OCI-LY1 (cell line): ENCODE measurements around the gene GPR160.
A peak's percentile ranks its signal among the peaks of the same experiment; 100 is the strongest.
"Not testable (repeated sequence)": the region's sequence is repeated elsewhere in the genome, so short reads cannot be mapped to it uniquely, and the experiment has no call there.

Experiments used
- H2AFZ ChIP-seq: fragments of 200-600 bp; sonication (generic), shearing (Covaris generic); 2 replicates; pipeline ENCODE4 v1.6.0; 2014; ENCODE audit warnings: antibody characterized with exemption, mild to moderate bottlenecking, low read length
- H3F3A ChIP-seq: fragments of 200-600 bp; sonication (generic), shearing (Covaris generic); 2 replicates; pipeline ENCODE4 v1.6.0; 2014; ENCODE audit warnings: mild to moderate bottlenecking, antibody characterized with exemption, low read length, moderate library complexity; ENCODE audit not compliant: insufficient read depth
- H3K27ac ChIP-seq: fragments of 200-600 bp; sonication (generic); 2 replicates; pipeline ENCODE4 v1.5.1; 2014; ENCODE audit warnings: low read length, mixed run types, mild to moderate bottlenecking, low read depth; ENCODE audit not compliant: poor library complexity, severe bottlenecking
- H3K27me3 ChIP-seq: fragments of 200-600 bp; sonication (generic); 2 replicates; pipeline ENCODE4 v1.6.0; 2014; ENCODE audit warnings: antibody characterized with exemption, mild to moderate bottlenecking, low read length, moderate library complexity; ENCODE audit not compliant: insufficient read depth
- H3K36me3 ChIP-seq: fragments of 200-600 bp; sonication (generic); 2 replicates; pipeline ENCODE4 v1.6.1; 2014; ENCODE audit warnings: mild to moderate bottlenecking, antibody characterized with exemption, low read length, moderate library complexity, mixed read lengths; ENCODE audit not compliant: insufficient read depth
- H3K4me1 ChIP-seq: fragments of 200-600 bp; sonication (generic); 2 replicates; pipeline ENCODE4 v1.5.1; 2014; ENCODE audit warnings: mild to moderate bottlenecking, low read length, moderate library complexity; ENCODE audit not compliant: insufficient read depth, severe bottlenecking
- H3K4me2 ChIP-seq: fragments of 200-600 bp; sonication (generic), shearing (Covaris generic); 2 replicates; pipeline ENCODE4 v1.6.1; 2014; ENCODE audit warnings: low read length
- H3K4me3 ChIP-seq: fragments of 200-600 bp; sonication (generic); 2 replicates; pipeline ENCODE4 v1.5.1; 2014; ENCODE audit warnings: low read length, low read depth, mild to moderate bottlenecking, mixed read lengths; ENCODE audit not compliant: poor library complexity, severe bottlenecking
- H3K79me2 ChIP-seq: fragments of 200-600 bp; shearing (Covaris generic); 2 replicates; pipeline ENCODE4 v1.6.1; 2016; ENCODE audit warnings: mixed run types, low read length, mixed read lengths; ENCODE audit not compliant: insufficient read depth
- H3K9ac ChIP-seq: fragments of 200-600 bp; sonication (generic), shearing (Covaris generic); 2 replicates; pipeline ENCODE4 v1.6.1; 2014; ENCODE audit warnings: mild to moderate bottlenecking, low read length, mixed read lengths
- H3K9me2 ChIP-seq: fragments of 200-600 bp; sonication (generic), shearing (Covaris generic); 2 replicates; pipeline ENCODE4 v1.6.1; 2014; ENCODE audit warnings: low read depth, mild to moderate bottlenecking, low read length, mixed read lengths
- H3K9me3 ChIP-seq: fragments of 200-600 bp; shearing (Covaris generic); 2 replicates; pipeline ENCODE4 v1.6.1; 2014; ENCODE audit warnings: low read length, mixed read lengths
- H4K20me1 ChIP-seq: fragments of 200-600 bp; sonication (generic), shearing (Covaris generic); 2 replicates; pipeline ENCODE4 v1.6.0; 2016; ENCODE audit warnings: mild to moderate bottlenecking, low read length; ENCODE audit not compliant: insufficient read depth
- EZH2 ChIP-seq: fragments of 200-600 bp; sonication (generic), shearing (Covaris generic); IDR thresholded peaks from 2 replicates; pipeline ENCODE4 v1.8.0; 2017; ENCODE audit warnings: borderline replicate concordance, mixed run types, mild to moderate bottlenecking, antibody characterized with exemption, low read length, moderate library complexity, mixed read lengths
- TF ChIP-seq, protein P1 (sequence below): fragments of 200-600 bp; sonication (generic), shearing (Covaris generic); IDR thresholded peaks from 2 replicates; pipeline ENCODE4 v1.5.1; 2017; ENCODE audit warnings: mild to moderate bottlenecking, antibody characterized with exemption, low read length, moderate library complexity, mixed read lengths

GPR160 gene

DNA sequence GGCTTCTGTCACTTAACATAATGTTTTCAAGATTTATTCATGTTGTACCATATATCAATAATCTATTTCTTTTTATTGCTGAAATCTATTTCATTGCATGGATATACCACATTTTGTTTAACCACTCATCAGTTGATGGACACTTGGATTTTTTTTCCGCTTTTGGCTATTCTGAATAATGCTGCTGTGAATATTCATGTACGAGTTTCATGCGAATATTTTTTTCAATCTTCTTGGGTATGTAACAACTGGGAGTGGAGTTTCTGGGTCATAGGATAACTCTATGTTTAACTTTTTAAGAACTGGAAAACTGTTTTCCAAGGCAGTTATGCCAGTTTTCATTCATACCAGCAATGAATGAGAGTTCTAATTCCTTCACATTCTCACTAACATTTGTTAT is 21.7 kb upstream of the GPR160 start:
- Histone ChIP-seq H3K27me3 (no peaks in the 10 kb centered on the region), H3K36me3 (no peaks in the 10 kb centered on the region), H3K4me2 (no peak overlapping the region), H3K9ac (no peak overlapping the region), H3K4me3 (no peak overlapping the region), H3F3A (peaks cover 3% of the 10 kb centered on the region; the same call in 1 of the 2 replicates), H2AFZ (no peak overlapping the region), H4K20me1 (no peaks in the 10 kb centered on the region), H3K4me1 (peaks cover 13% of the 10 kb centered on the region), H3K9me3 (no peaks in the 10 kb centered on the region), H3K79me2 (no peaks in the 10 kb centered on the region), H3K27ac (no peak overlapping the region), H3K9me2 (no peaks in the 10 kb centered on the region)
- TF ChIP-seq EZH2 = no peak
- TF ChIP-seq, protein P1, sequence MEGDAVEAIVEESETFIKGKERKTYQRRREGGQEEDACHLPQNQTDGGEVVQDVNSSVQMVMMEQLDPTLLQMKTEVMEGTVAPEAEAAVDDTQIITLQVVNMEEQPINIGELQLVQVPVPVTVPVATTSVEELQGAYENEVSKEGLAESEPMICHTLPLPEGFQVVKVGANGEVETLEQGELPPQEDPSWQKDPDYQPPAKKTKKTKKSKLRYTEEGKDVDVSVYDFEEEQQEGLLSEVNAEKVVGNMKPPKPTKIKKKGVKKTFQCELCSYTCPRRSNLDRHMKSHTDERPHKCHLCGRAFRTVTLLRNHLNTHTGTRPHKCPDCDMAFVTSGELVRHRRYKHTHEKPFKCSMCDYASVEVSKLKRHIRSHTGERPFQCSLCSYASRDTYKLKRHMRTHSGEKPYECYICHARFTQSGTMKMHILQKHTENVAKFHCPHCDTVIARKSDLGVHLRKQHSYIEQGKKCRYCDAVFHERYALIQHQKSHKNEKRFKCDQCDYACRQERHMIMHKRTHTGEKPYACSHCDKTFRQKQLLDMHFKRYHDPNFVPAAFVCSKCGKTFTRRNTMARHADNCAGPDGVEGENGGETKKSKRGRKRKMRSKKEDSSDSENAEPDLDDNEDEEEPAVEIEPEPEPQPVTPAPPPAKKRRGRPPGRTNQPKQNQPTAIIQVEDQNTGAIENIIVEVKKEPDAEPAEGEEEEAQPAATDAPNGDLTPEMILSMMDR = no peak

DNA sequence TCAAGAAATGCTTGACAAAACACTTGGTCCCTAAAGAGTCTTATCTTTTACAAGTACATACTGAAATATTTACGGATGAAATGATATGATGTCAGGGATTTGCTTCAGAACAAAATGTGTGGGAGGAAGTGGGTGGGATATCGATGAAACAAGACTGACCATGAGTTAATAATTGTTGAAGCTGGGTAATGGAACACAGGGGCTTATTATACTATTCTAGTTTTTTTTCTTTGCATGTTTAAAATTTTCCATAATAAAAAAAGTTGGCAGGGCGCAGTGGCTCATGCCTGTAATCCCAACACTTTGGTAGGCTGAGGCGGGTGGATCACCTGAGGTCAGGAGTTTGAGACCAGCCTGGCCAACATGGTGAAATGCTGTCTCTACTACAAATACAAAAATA is 18.5 kb upstream of the GPR160 start:
- not testable (repeated sequence) for H3K4me3 ChIP-seq, H3K36me3 ChIP-seq, H3K9me2 ChIP-seq, H3K79me2 ChIP-seq, H3K9me3 ChIP-seq, H2AFZ ChIP-seq, H3K27me3 ChIP-seq, H3K27ac ChIP-seq, H3K4me1 ChIP-seq, H3K4me2 ChIP-seq, H3K9ac ChIP-seq, H4K20me1 ChIP-seq, H3F3A ChIP-seq

DNA sequence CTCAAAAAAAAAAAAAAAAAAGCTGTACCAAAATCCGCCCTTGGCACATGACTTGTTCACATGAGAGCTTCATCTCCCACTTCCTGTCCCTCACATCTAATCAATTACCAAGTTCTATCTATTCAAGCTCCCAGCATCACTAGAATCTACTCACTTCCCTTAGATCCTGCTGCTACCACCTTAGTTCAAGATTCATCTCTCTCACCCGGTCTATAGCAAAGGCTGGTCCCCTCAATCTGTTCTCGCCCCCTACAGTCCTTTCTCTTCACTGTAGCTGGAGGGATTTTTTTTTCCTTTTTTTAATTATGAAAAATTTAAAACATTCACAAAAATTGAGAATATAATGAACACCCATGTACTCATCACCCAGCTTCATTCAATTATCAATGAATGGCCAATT is 16.7 kb upstream of the GPR160 start:
- Histone ChIP-seq H4K20me1 (no peaks in the 10 kb centered on the region), H2AFZ (no peak overlapping the region), H3K27me3 (no peaks in the 10 kb centered on the region), H3K4me1 (no peaks in the 10 kb centered on the region), H3F3A (no peaks in the 10 kb centered on the region), H3K4me3 (no peak overlapping the region), H3K27ac (no peak overlapping the region), H3K36me3 (no peaks in the 10 kb centered on the region), H3K79me2 (no peaks in the 10 kb centered on the region), H3K4me2 (no peak overlapping the region), H3K9me2 (no peaks in the 10 kb centered on the region), H3K9ac (no peak overlapping the region), H3K9me3 (no peaks in the 10 kb centered on the region)
- no peak for TF ChIP-seq EZH2
- TF ChIP-seq, protein P1 = peak; percentile 82

DNA sequence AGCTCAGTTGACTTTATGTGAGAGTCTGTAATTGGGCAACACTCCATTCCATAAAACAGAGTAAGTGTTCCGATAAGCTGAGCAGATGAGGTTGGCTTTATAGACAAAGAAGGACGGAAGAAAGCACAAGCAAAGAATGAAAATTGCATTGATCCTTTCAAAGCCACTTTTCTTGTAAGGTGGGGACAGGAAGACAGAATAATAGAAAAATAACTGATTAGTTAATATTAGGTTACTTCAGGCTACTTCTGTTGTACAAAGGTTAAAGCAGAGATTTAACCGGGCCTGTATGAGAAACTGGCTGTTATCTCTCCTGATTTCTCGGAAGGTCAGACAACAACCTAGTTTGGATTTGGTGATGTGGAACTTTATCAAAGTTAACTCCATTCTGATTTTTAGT is 15.5 kb upstream of the GPR160 start:
- Histone ChIP-seq H3K27me3 (no peaks in the 10 kb centered on the region), H3K9me3 (no peaks in the 10 kb centered on the region), H2AFZ (no peak overlapping the region), H3K4me2 (no peak overlapping the region), H3K4me1 (peaks cover 2% of the 10 kb centered on the region), H3K36me3 (no peaks in the 10 kb centered on the region), H3K79me2 (no peaks in the 10 kb centered on the region), H3K4me3 (no peak overlapping the region), H3K27ac (no peak overlapping the region), H3K9ac (no peak overlapping the region), H4K20me1 (no peaks in the 10 kb centered on the region), H3F3A (no peaks in the 10 kb centered on the region), H3K9me2 (no peaks in the 10 kb centered on the region)
- TF ChIP-seq, protein P1 = no peak
- no peak for TF ChIP-seq EZH2
